OCI-LY1 (cell line): ENCODE results near the gene KIAA1549.

ENCODE experiments used
- H2AFZ ChIP-seq: fragments of 200-600 bp; sonication (generic), shearing (Covaris generic); 2 replicates; pipeline ENCODE4 v1.6.0; 2014; ENCODE audit warnings: antibody characterized with exemption, mild to moderate bottlenecking, low read length
- H3F3A ChIP-seq: fragments of 200-600 bp; sonication (generic), shearing (Covaris generic); 2 replicates; pipeline ENCODE4 v1.6.0; 2014; ENCODE audit warnings: mild to moderate bottlenecking, antibody characterized with exemption, low read length, moderate library complexity; ENCODE audit not compliant: insufficient read depth
- H3K27ac ChIP-seq: fragments of 200-600 bp; sonication (generic); 2 replicates; pipeline ENCODE4 v1.5.1; 2014; ENCODE audit warnings: low read length, mixed run types, mild to moderate bottlenecking, low read depth; ENCODE audit not compliant: poor library complexity, severe bottlenecking
- H3K27me3 ChIP-seq: fragments of 200-600 bp; sonication (generic); 2 replicates; pipeline ENCODE4 v1.6.0; 2014; ENCODE audit warnings: antibody characterized with exemption, mild to moderate bottlenecking, low read length, moderate library complexity; ENCODE audit not compliant: insufficient read depth
- H3K36me3 ChIP-seq: fragments of 200-600 bp; sonication (generic); 2 replicates; pipeline ENCODE4 v1.6.1; 2014; ENCODE audit warnings: mild to moderate bottlenecking, antibody characterized with exemption, low read length, moderate library complexity, mixed read lengths; ENCODE audit not compliant: insufficient read depth
- H3K4me1 ChIP-seq: fragments of 200-600 bp; sonication (generic); 2 replicates; pipeline ENCODE4 v1.5.1; 2014; ENCODE audit warnings: mild to moderate bottlenecking, low read length, moderate library complexity; ENCODE audit not compliant: insufficient read depth, severe bottlenecking
- H3K4me2 ChIP-seq: fragments of 200-600 bp; sonication (generic), shearing (Covaris generic); 2 replicates; pipeline ENCODE4 v1.6.1; 2014; ENCODE audit warnings: low read length
- H3K4me3 ChIP-seq: fragments of 200-600 bp; sonication (generic); 2 replicates; pipeline ENCODE4 v1.5.1; 2014; ENCODE audit warnings: low read length, low read depth, mild to moderate bottlenecking, mixed read lengths; ENCODE audit not compliant: poor library complexity, severe bottlenecking
- H3K79me2 ChIP-seq: fragments of 200-600 bp; shearing (Covaris generic); 2 replicates; pipeline ENCODE4 v1.6.1; 2016; ENCODE audit warnings: mixed run types, low read length, mixed read lengths; ENCODE audit not compliant: insufficient read depth
- H3K9ac ChIP-seq: fragments of 200-600 bp; sonication (generic), shearing (Covaris generic); 2 replicates; pipeline ENCODE4 v1.6.1; 2014; ENCODE audit warnings: mild to moderate bottlenecking, low read length, mixed read lengths
- H3K9me2 ChIP-seq: fragments of 200-600 bp; sonication (generic), shearing (Covaris generic); 2 replicates; pipeline ENCODE4 v1.6.1; 2014; ENCODE audit warnings: low read depth, mild to moderate bottlenecking, low read length, mixed read lengths
- H3K9me3 ChIP-seq: fragments of 200-600 bp; shearing (Covaris generic); 2 replicates; pipeline ENCODE4 v1.6.1; 2014; ENCODE audit warnings: low read length, mixed read lengths
- H4K20me1 ChIP-seq: fragments of 200-600 bp; sonication (generic), shearing (Covaris generic); 2 replicates; pipeline ENCODE4 v1.6.0; 2016; ENCODE audit warnings: mild to moderate bottlenecking, low read length; ENCODE audit not compliant: insufficient read depth
- EZH2 ChIP-seq: fragments of 200-600 bp; sonication (generic), shearing (Covaris generic); IDR thresholded peaks from 2 replicates; pipeline ENCODE4 v1.8.0; 2017; ENCODE audit warnings: borderline replicate concordance, mixed run types, mild to moderate bottlenecking, antibody characterized with exemption, low read length, moderate library complexity, mixed read lengths
- TF ChIP-seq, protein P1 (sequence below): fragments of 200-600 bp; sonication (generic), shearing (Covaris generic); IDR thresholded peaks from 2 replicates; pipeline ENCODE4 v1.5.1; 2017; ENCODE audit warnings: mild to moderate bottlenecking, antibody characterized with exemption, low read length, moderate library complexity, mixed read lengths

The KIAA1549 gene

DNA sequence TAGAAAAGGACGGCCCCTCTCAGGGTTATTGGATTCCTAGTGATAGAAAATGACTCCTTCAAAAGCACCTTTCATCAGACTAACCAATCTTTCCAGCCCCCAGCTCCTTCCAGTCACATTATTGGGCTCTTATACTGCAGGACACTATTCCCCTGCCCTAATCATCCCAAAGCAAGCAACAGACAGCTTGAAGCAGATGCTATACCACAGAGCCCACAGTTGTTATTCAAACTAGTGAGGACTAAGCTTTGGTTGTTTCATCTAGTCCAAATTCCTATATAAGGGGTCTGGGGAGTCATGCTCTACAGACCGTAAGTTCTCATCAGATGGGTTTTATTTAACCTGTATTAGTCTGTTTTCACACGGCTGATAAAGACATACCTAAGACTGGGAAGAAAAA, 30.2 kb upstream of the KIAA1549 start:
- Histone ChIP-seq H3K4me1 (no peaks in the 10 kb centered on the region), H2AFZ (no peak overlapping the region), H3K9ac (no peak overlapping the region), H3K36me3 (no peaks in the 10 kb centered on the region), H3K4me3 (no peak overlapping the region), H3F3A (no peaks in the 10 kb centered on the region), H3K9me2 (no peaks in the 10 kb centered on the region), H3K27me3 (peaks cover 6% of the 10 kb centered on the region; the same call in 1 of the 2 replicates), H3K27ac (no peak overlapping the region), H3K4me2 (no peak overlapping the region), H3K9me3 (no peaks in the 10 kb centered on the region), H3K79me2 (no peaks in the 10 kb centered on the region), H4K20me1 (no peaks in the 10 kb centered on the region)
- TF ChIP-seq EZH2: no peak
- TF ChIP-seq, protein P1, sequence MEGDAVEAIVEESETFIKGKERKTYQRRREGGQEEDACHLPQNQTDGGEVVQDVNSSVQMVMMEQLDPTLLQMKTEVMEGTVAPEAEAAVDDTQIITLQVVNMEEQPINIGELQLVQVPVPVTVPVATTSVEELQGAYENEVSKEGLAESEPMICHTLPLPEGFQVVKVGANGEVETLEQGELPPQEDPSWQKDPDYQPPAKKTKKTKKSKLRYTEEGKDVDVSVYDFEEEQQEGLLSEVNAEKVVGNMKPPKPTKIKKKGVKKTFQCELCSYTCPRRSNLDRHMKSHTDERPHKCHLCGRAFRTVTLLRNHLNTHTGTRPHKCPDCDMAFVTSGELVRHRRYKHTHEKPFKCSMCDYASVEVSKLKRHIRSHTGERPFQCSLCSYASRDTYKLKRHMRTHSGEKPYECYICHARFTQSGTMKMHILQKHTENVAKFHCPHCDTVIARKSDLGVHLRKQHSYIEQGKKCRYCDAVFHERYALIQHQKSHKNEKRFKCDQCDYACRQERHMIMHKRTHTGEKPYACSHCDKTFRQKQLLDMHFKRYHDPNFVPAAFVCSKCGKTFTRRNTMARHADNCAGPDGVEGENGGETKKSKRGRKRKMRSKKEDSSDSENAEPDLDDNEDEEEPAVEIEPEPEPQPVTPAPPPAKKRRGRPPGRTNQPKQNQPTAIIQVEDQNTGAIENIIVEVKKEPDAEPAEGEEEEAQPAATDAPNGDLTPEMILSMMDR: no peak

- Histone ChIP-seq H3K4me2 (no peak overlapping the region), H3F3A (no peaks in the 10 kb centered on the region), H3K4me3 (no peak overlapping the region), H3K4me1 (no peaks in the 10 kb centered on the region), H3K27ac (no peak overlapping the region), H3K9ac (no peak overlapping the region), H3K36me3 (no peaks in the 10 kb centered on the region), H3K9me3 (peaks cover 17% of the 10 kb centered on the region), H3K79me2 (no peaks in the 10 kb centered on the region), H3K9me2 (no peaks in the 10 kb centered on the region), H3K27me3 (peaks cover 6% of the 10 kb centered on the region; the same call in 1 of the 2 replicates), H2AFZ (no peak overlapping the region), H4K20me1 (no peaks in the 10 kb centered on the region)
- TF ChIP-seq EZH2: no peak
Observed at GRCh38 chr7:139004321-139005090, 23.3 kb upstream of the KIAA1549 start.

- H3K9ac ChIP-seq: no peak overlapping the region
- no peak overlapping the region for H3K27ac ChIP-seq
- no peak overlapping the region for H2AFZ ChIP-seq
- H4K20me1 ChIP-seq: no peaks in the 10 kb centered on the region
- H3K4me1 ChIP-seq: no peaks in the 10 kb centered on the region
- no peaks in the 10 kb centered on the region for H3K36me3 ChIP-seq
- no peak for TF ChIP-seq EZH2
- TF ChIP-seq, protein P1: no peak
- H3K4me2 ChIP-seq: no peak overlapping the region
- H3K27me3 ChIP-seq: peaks cover 5% of the 10 kb centered on the region; the same call in 1 of the 2 replicates
- H3K9me3 ChIP-seq: peaks cover 9% of the 10 kb centered on the region
- no peaks in the 10 kb centered on the region for H3F3A ChIP-seq
- H3K9me2 ChIP-seq: no peaks in the 10 kb centered on the region
- H3K4me3 ChIP-seq: no peak overlapping the region
- H3K79me2 ChIP-seq: no peaks in the 10 kb centered on the region
Observed at GRCh38 chr7:138999414-138999813, 18.2 kb upstream of the KIAA1549 start.
